ENCODE data around the gene GLYATL3. TPM values are rescaled to one million over a fixed set of nuclear protein-coding genes. Genes with fewer than 3 reads are reported as not detected.

The GLYATL3 gene
- total and polyA plus RNA-seq, 7 donors: not detected

- TF ChIP-seq, protein P1, sequence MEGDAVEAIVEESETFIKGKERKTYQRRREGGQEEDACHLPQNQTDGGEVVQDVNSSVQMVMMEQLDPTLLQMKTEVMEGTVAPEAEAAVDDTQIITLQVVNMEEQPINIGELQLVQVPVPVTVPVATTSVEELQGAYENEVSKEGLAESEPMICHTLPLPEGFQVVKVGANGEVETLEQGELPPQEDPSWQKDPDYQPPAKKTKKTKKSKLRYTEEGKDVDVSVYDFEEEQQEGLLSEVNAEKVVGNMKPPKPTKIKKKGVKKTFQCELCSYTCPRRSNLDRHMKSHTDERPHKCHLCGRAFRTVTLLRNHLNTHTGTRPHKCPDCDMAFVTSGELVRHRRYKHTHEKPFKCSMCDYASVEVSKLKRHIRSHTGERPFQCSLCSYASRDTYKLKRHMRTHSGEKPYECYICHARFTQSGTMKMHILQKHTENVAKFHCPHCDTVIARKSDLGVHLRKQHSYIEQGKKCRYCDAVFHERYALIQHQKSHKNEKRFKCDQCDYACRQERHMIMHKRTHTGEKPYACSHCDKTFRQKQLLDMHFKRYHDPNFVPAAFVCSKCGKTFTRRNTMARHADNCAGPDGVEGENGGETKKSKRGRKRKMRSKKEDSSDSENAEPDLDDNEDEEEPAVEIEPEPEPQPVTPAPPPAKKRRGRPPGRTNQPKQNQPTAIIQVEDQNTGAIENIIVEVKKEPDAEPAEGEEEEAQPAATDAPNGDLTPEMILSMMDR (IDR thresholded peaks at IDR 0.05): no peak
- ATAC-seq: no peak
Measured at GRCh38 chr6:49556429-49556837, 56.7 kb downstream of the GLYATL3 start.

GRCh38 chr6:49557177-49557576 lies 57.5 kb downstream of the GLYATL3 start:
- TF ChIP-seq, protein P1 (IDR thresholded peaks at IDR 0.05): no peak
- Histone ChIP-seq H3K9me3 (no peaks in the 10 kb centered on the region), H3K27me3 (ENCODE audit: insufficient read depth in 3 of 3, low read length in 2 of 3) (peaks cover 0 to 7% (median 3%) of the 10 kb centered on the region in 3 donors), H3K27ac (no peak overlapping the region), H3K4me1 (no peaks in the 10 kb centered on the region), H3K4me3 (no peak overlapping the region), H3K36me3 (ENCODE audit: insufficient read depth in 1 of 2, low read depth in 1 of 2) (no peaks in the 10 kb centered on the region)
- ATAC-seq (no peak), DNase-seq (no peak)
- 84 to 99% (median 93%) methylated on average over 3 of the region's 3 CpGs for WGBS, 3 donors
- intact Hi-C loops (cut with DNase I): no loop called here

More at GRCh38 chr6:49556429-49556837, 56.7 kb downstream of the GLYATL3 start:
- Histone ChIP-seq H3K4me1 (no peaks in the 10 kb centered on the region), H3K27ac (no peak overlapping the region), H3K4me3 (no peak overlapping the region), H3K9me3 (no peaks in the 10 kb centered on the region), H3K27me3 (ENCODE audit: insufficient read depth in 3 of 3, low read length in 2 of 3) (peaks cover 0 to 14% (median 3%) of the 10 kb centered on the region in 3 donors), H3K36me3 (ENCODE audit: insufficient read depth in 1 of 2, low read depth in 1 of 2) (no peaks in the 10 kb centered on the region)
- intact Hi-C loops (cut with DNase I): no loop called here
- no peak for DNase-seq

GRCh38 chr6:49558238-49558637 lies 58.5 kb downstream of the GLYATL3 start:
- Histone ChIP-seq H3K4me1 (no peaks in the 10 kb centered on the region), H3K9me3 (no peaks in the 10 kb centered on the region), H3K4me3 (no peak overlapping the region), H3K36me3 (ENCODE audit: insufficient read depth in 1 of 2, low read depth in 1 of 2) (no peaks in the 10 kb centered on the region), H3K27me3 (ENCODE audit: insufficient read depth in 3 of 3, low read length in 2 of 3) (no peaks in the 10 kb centered on the region), H3K27ac (no peak overlapping the region)
- intact Hi-C loops (cut with DNase I): no loop called here
- DNase-seq (no peak), ATAC-seq (no peak)
- TF ChIP-seq, protein P1 (IDR thresholded peaks at IDR 0.05): no peak

DNA sequence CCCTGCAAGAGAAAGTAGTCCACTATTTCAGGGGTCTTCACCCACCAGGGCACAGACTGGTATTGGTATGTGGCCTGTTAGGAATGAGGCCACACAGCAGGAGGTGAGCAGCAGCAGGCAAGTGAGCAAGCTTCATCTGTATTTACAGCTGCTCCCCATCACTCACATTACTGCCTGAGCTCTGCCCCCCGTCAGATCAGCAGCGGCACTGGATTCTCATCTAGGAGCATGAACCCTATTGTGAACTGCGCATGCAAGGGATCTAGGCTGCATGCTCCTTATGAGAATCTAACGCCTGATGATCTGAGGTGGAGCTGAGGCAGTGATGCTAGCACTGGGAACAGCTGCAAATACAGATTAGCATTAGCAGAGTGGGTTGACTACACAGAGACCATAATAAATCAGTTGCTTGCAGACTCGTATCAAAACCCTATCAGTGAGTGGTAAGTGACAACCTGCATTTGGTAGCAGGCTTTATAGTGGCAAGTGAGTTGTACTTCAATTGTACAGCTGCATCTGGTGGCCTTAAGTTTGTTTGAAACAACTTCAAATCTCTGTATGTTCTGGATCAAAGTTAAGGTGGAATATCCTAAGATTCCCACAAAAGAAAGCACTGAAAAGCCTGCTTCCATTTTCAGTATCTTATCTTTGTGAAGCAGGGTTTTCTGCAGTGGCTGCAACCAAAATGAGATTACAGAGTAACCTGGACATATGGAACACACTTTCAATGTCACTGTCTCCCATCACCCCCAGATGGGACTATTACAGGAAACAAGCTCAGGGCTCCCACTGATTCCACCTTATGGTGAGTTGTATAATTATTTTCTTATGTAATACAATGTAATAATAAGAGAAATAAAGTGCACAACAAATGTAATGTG lies 63.5 kb downstream of the GLYATL3 start:
- TF ChIP-seq, protein P1 (IDR thresholded peaks at IDR 0.05): no peak
- no peak for DNase-seq
- H3K27me3 ChIP-seq (ENCODE audit: insufficient read depth in 3 of 3, low read length in 2 of 3): no peaks in the 10 kb centered on the region
- H3K4me3 ChIP-seq: no peak overlapping the region
- no peak for ATAC-seq
- H3K4me1 ChIP-seq: no peaks in the 10 kb centered on the region
- 39 to 46% (median 42%) methylated on average over 5 of the region's 5 CpGs for WGBS, 3 donors
- no peaks in the 10 kb centered on the region for H3K36me3 ChIP-seq (ENCODE audit: insufficient read depth in 1 of 2, low read depth in 1 of 2)
- H3K9me3 ChIP-seq: no peaks in the 10 kb centered on the region
- no peak overlapping the region for H3K27ac ChIP-seq
- intact Hi-C loops (cut with DNase I): no loop called here
